ENCODE measurements around the gene ZBTB20.

The ZBTB20 gene

DNA sequence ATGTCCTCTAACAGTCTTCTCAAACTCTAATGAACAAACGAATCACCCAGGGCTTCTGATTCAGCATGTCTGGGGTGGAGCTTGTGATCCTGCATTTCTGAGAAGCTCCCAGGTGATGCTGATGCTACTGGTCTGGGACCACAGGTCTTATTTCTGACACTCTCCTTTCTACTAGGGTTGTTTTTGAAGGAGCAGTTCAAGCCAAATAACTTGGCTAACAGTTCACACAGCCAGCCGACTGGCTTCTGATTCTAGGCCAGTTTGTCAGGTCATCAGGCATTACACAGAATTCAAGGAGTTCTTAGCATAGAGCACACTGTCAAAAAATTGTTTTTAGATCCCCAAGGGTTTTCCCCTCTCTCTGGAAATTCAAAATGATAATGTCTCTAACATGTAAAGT is 752.5 kb downstream of the ZBTB20 start:
- in situ Hi-C loops (cut with HindIII; ENCODE audit: low pct_unique_long_range_greater_than_20kb, low sequenced_read_pairs) = no loop called here
- DNase-seq (ENCODE audit: low read depth in 1 of 2, low spot score in 1 of 2) = no peak
- no peak for TF ChIP-seq JUND (IDR thresholded peaks at IDR 0.05; ENCODE audit: low read depth)

DNA sequence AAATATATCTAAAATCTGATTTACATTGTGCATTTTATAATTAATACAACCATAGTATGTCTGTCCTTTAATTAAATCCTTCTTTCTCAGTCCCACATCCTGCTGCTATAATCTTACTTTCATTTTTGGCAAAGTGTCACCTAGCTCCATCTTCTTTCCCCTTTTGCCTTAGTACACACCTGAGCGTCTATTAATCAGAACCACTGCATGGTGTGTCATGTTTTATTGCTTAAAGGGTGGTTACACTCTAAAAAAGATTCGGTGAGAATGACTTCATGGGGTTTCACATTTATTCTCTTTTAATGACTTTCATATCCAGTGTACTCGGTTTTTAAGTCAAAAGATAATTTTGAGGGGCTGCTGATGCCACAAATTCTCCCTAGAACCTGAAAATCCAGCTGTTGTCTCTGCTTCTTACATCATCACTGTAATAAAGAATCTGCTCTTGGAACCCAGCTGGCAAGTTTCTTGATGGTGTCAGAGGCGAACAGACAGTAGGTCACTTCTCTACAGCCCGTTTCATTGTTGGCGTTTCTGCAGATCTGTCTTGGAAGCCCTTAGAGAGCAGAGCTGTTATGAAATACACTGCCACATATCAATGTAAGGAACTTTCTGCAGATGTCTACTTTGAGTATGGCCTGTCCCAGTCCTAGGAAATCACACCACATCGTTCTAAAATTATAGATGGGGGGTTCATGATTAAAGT is 753.6 kb downstream of the ZBTB20 start:
- no peak for TF ChIP-seq JUND (IDR thresholded peaks at IDR 0.05; ENCODE audit: low read depth)
- in situ Hi-C loops (cut with HindIII; ENCODE audit: low pct_unique_long_range_greater_than_20kb, low sequenced_read_pairs) = no loop called here
- no peak for DNase-seq (ENCODE audit: low read depth in 1 of 2, low spot score in 1 of 2)

DNA sequence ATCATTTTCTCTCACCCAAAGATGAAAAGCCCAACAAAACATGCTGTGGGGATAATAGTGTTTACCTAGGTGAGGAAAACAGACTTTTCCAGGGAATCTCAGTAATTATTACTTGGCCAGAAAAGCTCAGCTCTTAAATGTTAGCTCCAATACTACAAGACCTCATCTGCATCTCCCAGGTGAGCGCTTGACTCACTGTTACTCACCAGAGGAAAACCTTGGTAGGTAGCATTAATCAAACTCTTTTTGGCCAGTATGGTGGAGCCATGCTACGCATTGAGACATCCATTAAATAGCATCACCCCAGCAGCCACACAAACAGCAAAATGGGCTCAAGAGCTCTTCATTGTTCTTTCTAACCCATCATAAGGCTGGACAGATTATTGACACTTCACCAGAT is 754.3 kb downstream of the ZBTB20 start:
- DNase-seq (ENCODE audit: low read depth in 1 of 2, low spot score in 1 of 2) = no peak
- TF ChIP-seq JUND (IDR thresholded peaks at IDR 0.05; ENCODE audit: low read depth) = no peak
- in situ Hi-C loops (cut with HindIII; ENCODE audit: low pct_unique_long_range_greater_than_20kb, low sequenced_read_pairs) = no loop called here

DNA sequence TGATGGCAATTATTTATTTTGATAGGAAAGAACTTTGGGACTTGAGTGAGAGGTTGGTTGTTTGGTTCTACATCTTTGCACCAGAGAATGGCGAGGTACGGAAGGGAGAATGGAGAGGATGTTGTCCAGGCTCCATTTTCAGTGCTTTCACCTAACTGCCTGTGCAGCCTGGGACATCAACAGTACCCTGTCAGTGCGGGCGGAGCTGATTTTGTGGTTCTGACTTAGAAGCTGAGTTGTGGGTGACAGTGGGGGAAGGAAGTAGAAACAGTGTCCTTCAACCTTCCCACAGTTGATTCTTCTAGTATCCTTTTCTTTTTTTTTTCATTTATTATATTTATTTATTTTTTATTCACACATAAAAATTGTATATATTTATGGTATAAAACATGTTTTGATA is 757.9 kb downstream of the ZBTB20 start:
- TF ChIP-seq JUND (IDR thresholded peaks at IDR 0.05; ENCODE audit: low read depth) = no peak
- in situ Hi-C loops (cut with HindIII; ENCODE audit: low pct_unique_long_range_greater_than_20kb, low sequenced_read_pairs) = no loop called here

DNA sequence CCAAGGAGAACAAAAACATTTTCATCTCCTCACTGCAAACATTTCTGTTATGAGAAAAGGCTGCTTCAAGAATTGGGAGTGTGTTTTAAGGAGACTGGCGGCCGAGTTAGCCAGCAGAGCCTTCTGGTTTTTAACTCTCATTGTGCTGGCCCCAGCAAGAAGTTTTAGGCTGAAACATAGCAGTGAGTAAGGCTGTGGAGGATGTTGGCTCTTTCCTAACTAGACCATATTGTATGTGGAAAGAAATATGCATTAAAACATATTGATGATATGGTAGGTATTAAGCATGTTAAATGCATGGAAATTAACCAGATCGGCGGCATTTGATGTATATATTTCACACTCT is 762.6 kb downstream of the ZBTB20 start:
- no peak for TF ChIP-seq JUND (IDR thresholded peaks at IDR 0.05; ENCODE audit: low read depth)
- no peak for DNase-seq (ENCODE audit: low read depth in 1 of 2, low spot score in 1 of 2)
- in situ Hi-C loops (cut with HindIII; ENCODE audit: low pct_unique_long_range_greater_than_20kb, low sequenced_read_pairs) = no loop called here

More for the DNA sequence above, 757.9 kb downstream of the ZBTB20 start:
- no peak for DNase-seq (ENCODE audit: low read depth in 1 of 2, low spot score in 1 of 2)

DNA sequence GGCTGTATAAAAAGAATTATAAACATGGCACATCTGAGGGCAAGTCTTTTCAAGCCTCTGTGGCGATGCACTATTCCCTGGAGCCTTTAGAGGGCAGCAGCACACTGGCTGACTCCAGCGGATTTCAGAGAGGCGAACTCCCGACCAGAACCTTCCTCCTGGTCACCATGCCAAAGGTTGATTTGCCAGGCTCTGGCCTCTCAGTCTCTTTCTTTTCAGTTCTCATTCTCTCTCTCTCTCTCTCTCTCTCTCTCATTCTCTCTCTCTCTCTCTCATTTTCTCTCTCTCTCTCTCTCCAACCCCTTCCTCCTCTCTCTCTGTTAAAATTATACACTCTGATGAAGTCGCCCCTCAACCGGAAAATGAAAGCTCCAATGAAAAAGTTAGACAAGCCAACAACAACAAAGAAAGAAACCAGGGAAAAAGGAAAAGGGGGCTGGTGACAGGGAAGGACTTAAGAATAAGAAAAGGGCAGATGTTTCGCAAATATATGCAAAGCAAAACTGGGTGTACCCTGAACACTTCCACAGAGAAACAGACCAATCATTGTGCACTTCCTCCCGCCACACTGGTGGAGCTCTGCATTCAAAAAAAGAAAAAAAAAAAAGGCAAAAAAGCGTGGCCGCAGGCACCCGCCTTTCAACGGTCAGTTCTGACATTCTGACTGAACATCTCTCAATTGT is 763.1 kb downstream of the ZBTB20 start:
- TF ChIP-seq JUND (IDR thresholded peaks at IDR 0.05; ENCODE audit: low read depth) = no peak
- DNase-seq (ENCODE audit: low read depth in 1 of 2, low spot score in 1 of 2) = peak; percentile 52 to 83
- in situ Hi-C loops (cut with HindIII; ENCODE audit: low pct_unique_long_range_greater_than_20kb, low sequenced_read_pairs) = no loop called here

DNA sequence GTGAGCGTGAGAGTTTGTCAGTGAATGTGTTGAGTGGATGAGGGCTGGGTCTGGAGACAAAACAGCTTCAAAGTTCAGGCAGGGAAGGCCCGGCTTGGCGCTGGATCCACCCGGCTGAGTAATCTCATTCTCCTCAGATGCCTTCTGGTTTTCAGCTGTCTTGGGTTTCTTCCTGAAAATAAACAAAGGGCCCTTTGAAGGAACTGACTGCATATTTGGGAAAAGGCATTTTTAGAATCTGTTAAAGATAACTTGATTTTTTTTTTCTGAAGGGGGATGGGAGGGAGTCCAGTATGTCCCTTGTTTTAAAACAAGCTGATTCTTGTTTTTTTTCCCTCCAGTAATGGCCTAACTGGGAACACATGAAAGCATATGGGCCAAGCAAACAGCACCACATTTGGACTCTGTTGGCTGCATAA is 766.8 kb downstream of the ZBTB20 start:
- in situ Hi-C loops (cut with HindIII; ENCODE audit: low pct_unique_long_range_greater_than_20kb, low sequenced_read_pairs) = no loop called here
- no peak for TF ChIP-seq JUND (IDR thresholded peaks at IDR 0.05; ENCODE audit: low read depth)
- DNase-seq (ENCODE audit: low read depth in 1 of 2, low spot score in 1 of 2) = no peak

DNA sequence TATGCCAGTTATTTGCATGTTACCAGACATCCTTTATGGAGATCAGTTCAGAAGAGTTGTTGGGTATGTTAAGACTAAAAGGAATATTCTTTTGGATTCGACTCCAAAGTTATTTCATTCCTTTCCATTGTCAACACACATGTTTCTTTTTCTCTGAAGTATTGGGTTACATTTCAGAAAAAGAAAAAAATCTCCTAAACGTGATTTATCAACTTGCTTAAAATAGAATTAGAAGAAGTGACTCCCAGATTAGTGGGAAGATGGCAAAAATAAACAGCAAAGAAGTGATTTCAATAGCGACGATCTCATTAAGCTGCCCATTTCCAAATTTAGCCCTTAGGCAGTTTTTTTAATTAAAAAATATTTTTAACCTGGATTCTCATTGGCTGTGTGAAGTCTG is 767.8 kb downstream of the ZBTB20 start:
- in situ Hi-C loops (cut with HindIII; ENCODE audit: low pct_unique_long_range_greater_than_20kb, low sequenced_read_pairs) = no loop called here
- TF ChIP-seq JUND (IDR thresholded peaks at IDR 0.05; ENCODE audit: low read depth) = no peak
- no peak for DNase-seq (ENCODE audit: low read depth in 1 of 2, low spot score in 1 of 2)

DNA sequence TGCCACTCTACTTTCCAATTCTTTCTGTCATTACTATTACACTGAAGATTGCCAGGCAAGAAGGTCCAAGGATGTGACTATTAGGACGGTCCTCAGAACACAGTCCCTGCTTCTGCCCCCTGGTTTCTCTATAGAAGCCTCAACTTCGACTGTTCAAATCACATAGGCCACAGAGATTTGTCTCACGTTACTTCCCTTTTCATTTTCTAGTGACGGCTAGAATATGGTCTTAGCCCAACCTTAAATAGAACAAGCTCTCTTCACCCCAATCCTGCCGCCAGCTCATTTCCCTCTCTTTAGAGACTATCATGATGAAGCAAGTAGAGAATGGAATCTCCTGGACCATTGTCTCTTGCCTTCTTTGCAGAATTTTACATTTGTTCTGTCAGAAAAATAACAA is 768.3 kb downstream of the ZBTB20 start:
- no peak for DNase-seq (ENCODE audit: low read depth in 1 of 2, low spot score in 1 of 2)
- TF ChIP-seq JUND (IDR thresholded peaks at IDR 0.05; ENCODE audit: low read depth) = no peak
- in situ Hi-C loops (cut with HindIII; ENCODE audit: low pct_unique_long_range_greater_than_20kb, low sequenced_read_pairs) = no loop called here

DNA sequence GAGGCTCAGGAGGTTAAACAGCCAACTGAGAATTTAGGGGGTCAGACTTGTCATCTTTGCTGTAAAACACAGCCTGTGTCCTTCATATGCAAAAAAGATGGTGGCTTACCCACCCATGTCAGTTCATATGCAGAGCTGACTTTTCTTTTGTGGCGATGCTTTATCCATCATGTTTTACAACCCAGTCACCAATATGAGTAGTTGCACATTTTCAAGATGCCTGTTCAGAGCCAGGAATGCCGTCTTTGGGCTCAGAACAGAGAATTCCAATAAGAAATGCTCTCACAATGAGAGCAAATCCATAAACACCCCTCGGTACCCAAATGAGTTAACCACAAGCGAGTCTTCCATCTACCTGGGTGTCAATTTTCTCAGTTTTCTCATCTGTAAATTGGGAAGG is 769.7 kb downstream of the ZBTB20 start:
- DNase-seq (ENCODE audit: low read depth in 1 of 2, low spot score in 1 of 2) = no peak
- in situ Hi-C loops (cut with HindIII; ENCODE audit: low pct_unique_long_range_greater_than_20kb, low sequenced_read_pairs) = no loop called here
- TF ChIP-seq JUND (IDR thresholded peaks at IDR 0.05; ENCODE audit: low read depth) = no peak

DNA sequence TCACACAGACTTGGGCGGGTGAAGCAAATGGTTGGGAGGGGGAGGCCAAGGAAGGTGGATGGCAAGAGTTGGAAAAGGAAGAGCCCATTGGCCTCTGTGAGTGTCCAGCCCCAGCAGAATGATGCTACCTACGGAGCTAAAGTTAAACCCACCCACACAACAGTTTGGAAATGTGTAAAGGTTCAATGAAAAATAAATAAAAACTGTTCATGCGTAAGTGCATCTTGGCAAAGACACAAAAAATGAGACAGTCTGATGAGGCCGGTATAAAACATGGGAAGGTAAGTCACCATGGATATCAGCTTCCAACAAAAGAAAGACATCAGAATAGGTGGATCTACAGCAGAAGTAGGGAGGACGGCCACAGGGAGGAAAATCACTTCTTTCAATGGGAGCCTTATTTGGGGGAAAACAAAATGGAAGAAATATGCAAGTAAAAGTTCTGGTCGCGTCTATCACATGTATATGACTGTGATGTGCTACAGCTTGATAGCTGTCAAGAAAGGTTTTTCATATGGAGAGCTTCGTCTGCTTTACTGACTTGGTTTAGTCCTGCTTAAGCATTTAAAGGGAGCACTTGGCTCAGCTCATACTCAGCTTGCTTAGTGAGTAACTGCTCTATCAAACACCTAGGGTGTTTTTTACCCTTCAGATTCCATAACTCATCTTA is 770.4 kb downstream of the ZBTB20 start:
- no peak for TF ChIP-seq JUND (IDR thresholded peaks at IDR 0.05; ENCODE audit: low read depth)
- in situ Hi-C loops (cut with HindIII; ENCODE audit: low pct_unique_long_range_greater_than_20kb, low sequenced_read_pairs) = no loop called here
- no peak for DNase-seq (ENCODE audit: low read depth in 1 of 2, low spot score in 1 of 2)

DNA sequence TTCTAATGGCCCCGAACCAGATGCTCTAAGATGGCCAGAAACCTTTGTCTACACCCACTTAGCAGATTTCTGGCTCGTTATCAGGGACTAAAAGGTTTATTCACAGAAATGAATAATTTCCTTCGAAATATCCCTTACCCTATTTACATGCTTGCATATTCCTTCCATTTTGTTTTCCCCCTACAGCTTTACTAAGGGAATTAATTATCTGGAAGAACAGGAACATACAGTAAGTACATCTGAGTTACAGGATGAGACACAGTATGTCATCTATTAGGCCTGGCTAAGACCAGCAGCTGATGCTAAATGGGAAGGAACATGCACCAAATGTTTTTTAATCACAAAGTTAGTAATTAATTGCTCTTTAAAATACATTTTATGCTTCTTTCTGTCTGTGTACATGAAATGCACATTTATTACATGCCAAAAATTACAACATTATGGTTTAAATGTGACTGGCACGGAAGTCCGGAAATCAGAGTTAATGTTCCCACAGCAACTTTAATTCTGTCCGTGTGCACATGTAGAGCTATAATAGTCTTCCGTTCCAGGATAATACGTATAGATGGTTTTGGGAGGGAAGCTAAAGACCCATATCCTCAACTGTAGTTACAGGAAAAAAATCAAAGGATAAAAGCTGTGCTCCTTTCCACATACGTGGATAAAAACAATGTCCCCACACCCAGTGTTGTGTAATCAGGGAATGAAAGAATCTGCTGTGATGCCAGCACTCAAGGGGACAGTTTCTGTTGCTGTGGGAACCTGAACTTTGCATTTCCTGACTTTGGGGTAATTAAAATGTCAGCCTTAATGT is 771.3 kb downstream of the ZBTB20 start:
- DNase-seq (ENCODE audit: low read depth in 1 of 2, low spot score in 1 of 2) = no peak
- in situ Hi-C loops (cut with HindIII; ENCODE audit: low pct_unique_long_range_greater_than_20kb, low sequenced_read_pairs) = no loop called here
- TF ChIP-seq JUND (IDR thresholded peaks at IDR 0.05; ENCODE audit: low read depth) = no peak
